ENCODE results near the gene KATNB1. TPM values are rescaled to one million over a fixed set of nuclear protein-coding genes. Genes with fewer than 3 reads are reported as not detected.

The KATNB1 gene
- total RNA-seq, 1 experiment from 2014 or later = 60.4 TPM

- no peaks in the 10 kb centered on the region for H3K9me3 Mint-ChIP-seq
- ChIA-PET POLR2A (no interaction called here), CTCF (interaction anchor here (0.9 kb wide), 1 partner anchor 53 kb away, joined by 3 read pairs; no protein-coding TSS in a partner anchor)
- no peaks in the 10 kb centered on the region for H3K36me3 Mint-ChIP-seq
- DNase-seq (ENCODE audit: low spot score) = peak; percentile 56
- TF ChIP-seq GABPB1 (CRISPR knock-in tag; IDR thresholded peaks at IDR 0.05) = peak; percentile 63; the same call in 1 of the 2 replicates
- TF ChIP-seq CBFB (CRISPR knock-in tag; IDR thresholded peaks at IDR 0.05; ENCODE audit: low read depth) = no peak
- no peak for TF ChIP-seq GRHL2 (CRISPR knock-in tag; IDR thresholded peaks at IDR 0.05; ENCODE audit: insufficient replicate concordance, severe bottlenecking)
- no peak for TF ChIP-seq SMAD4 (CRISPR knock-in tag; IDR thresholded peaks at IDR 0.05)
- peak; percentile 74 for ATAC-seq
- H3K4me1 Mint-ChIP-seq = no peaks in the 10 kb centered on the region
- H3K4me3 Mint-ChIP-seq = no peak overlapping the region
- H3K27me3 Mint-ChIP-seq (ENCODE audit: low read depth) = no peaks in the 10 kb centered on the region
- H3K27ac Mint-ChIP-seq = no peak overlapping the region
These were observed 15.4 kb upstream of the KATNB1 start for GRCh38 chr16:57720142-57720575.

GRCh38 chr16:57721356-57722209, 14.0 kb upstream of the KATNB1 start:
- Mint-ChIP-seq H3K4me3 (no peak overlapping the region), H3K36me3 (no peaks in the 10 kb centered on the region), H3K4me1 (no peaks in the 10 kb centered on the region), H3K27me3 (ENCODE audit: low read depth) (no peaks in the 10 kb centered on the region), H3K9me3 (no peaks in the 10 kb centered on the region), H3K27ac (no peak overlapping the region)
- no peak for DNase-seq (ENCODE audit: low spot score)
- ChIA-PET POLR2A (no interaction called here), CTCF (no interaction called here)
- ATAC-seq = no peak; the same call in 1 of the 2 replicates
- no peak for TF ChIP-seq ZNF232 (CRISPR knock-in tag; IDR thresholded peaks at IDR 0.05)
- no peak for TF ChIP-seq ATF2 (CRISPR knock-in tag; IDR thresholded peaks at IDR 0.05; ENCODE audit: borderline replicate concordance, low read depth)
- no peak for TF ChIP-seq ETV6 (CRISPR knock-in tag; IDR thresholded peaks at IDR 0.05)
- TF ChIP-seq ELF4 (CRISPR knock-in tag; IDR thresholded peaks at IDR 0.05; ENCODE audit: low read depth) = no peak
- TF ChIP-seq MAX (CRISPR knock-in tag; IDR thresholded peaks at IDR 0.05) = no peak
- TF ChIP-seq NFE2L1 (CRISPR knock-in tag; IDR thresholded peaks at IDR 0.05) = no peak
- TF ChIP-seq FOXP1 (CRISPR knock-in tag; IDR thresholded peaks at IDR 0.05; ENCODE audit: borderline replicate concordance) = no peak
- no peak for TF ChIP-seq NR3C1 (CRISPR knock-in tag; conservative IDR thresholded peaks at IDR 0.05; ENCODE audit: low read depth)
- TF ChIP-seq PREB (CRISPR knock-in tag; IDR thresholded peaks at IDR 0.05; ENCODE audit: borderline replicate concordance) = no peak
- TF ChIP-seq JUN (CRISPR knock-in tag; IDR thresholded peaks at IDR 0.05) = no peak
- no peak for TF ChIP-seq IRF1 (CRISPR knock-in tag; IDR thresholded peaks at IDR 0.05)
- no peak for TF ChIP-seq NFATC4 (CRISPR knock-in tag; IDR thresholded peaks at IDR 0.05)
- TF ChIP-seq ZNF425 (CRISPR knock-in tag; conservative IDR thresholded peaks at IDR 0.05) = no peak
- no peak for TF ChIP-seq FOXK1 (CRISPR knock-in tag; IDR thresholded peaks at IDR 0.05)
- no peak for TF ChIP-seq CREM (CRISPR knock-in tag; IDR thresholded peaks at IDR 0.05)
- TF ChIP-seq TEAD4 (CRISPR knock-in tag; IDR thresholded peaks at IDR 0.05) = no peak
